Activated CD4-positive, alpha-beta T cell treated with anti-CD3 and anti-CD28 coated beads for 24 hours (primary cell): Measurements from ENCODE around the gene GPR34.
"Not testable (repeated sequence)": the region's sequence is repeated elsewhere in the genome, so short reads cannot be mapped to it uniquely, and the experiment has no call there.

Experiments used
- DNase-seq, 2 donors: peaks; one replicate each; pipeline ENCODE4 v3.0.0-alpha.2; 2020; ENCODE audit warnings: low read depth in 2 of 2

The GPR34 gene, protein sequence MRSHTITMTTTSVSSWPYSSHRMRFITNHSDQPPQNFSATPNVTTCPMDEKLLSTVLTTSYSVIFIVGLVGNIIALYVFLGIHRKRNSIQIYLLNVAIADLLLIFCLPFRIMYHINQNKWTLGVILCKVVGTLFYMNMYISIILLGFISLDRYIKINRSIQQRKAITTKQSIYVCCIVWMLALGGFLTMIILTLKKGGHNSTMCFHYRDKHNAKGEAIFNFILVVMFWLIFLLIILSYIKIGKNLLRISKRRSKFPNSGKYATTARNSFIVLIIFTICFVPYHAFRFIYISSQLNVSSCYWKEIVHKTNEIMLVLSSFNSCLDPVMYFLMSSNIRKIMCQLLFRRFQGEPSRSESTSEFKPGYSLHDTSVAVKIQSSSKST

DNA sequence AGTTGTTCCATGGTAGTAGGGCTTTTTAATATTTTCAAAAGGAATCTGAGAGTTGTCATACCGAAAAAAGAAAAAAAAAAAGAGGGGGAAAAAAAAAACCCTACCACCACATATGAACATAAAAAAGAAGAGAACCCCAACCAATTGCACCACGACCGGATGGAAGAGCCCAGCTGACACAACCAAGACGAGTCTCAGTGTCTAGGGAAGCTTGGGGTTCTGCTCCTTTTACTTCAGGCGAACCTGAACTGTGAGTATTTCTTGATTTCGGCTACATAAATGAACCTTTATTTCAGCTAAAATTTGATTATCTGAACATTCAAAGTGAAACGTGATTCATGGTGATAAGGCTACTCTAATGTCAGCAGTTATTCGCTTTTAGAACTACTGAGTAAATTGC is at the start of gene GPR34:
Gene GPR34, plus strand, starts transcription at position 139 of the 400 bp plus-strand sequence. CDS start 6,661 bp downstream, outside the sequence.
- no peak for DNase-seq

DNA sequence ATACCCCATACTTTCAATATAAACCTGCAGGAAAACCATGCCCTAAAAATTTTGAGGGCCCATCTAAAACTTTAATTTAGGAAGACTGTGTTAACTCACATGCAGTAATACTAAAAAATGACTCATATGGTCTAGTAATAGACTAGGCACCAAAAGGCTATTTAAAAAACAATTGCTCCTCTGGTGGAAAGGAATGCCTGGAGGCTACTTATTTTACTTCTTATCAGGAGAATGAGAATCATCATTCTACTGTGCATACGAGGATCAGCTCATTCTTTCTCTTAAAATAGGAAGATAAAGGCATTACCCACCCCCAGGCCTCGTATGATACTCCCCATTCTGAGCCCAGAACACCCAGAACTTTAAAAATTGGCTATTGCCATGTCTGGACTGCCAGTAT is 42.6 kb upstream of the GPR34 start:
- DNase-seq, result not testable (repeated sequence)

DNA sequence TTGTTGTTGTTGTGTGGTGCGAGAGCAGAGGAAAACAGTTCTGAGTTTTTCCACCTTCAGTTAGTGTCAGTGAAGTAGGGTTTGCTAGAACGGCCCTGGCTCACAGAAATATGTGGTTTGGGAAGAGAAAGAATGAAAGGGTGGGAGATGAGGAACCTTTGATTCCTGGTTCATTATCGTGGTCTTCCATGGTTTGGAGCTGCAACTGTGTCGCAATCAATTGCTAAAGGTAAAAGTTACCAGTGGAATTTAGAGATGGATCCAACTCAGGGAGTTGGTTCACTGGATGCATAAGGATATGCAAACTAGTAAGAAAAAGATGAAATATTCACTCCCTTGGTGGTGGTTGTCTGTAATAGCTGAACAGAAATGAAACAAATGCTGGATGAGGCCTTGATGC is 35.6 kb upstream of the GPR34 start:
- DNase-seq, result no peak

DNA sequence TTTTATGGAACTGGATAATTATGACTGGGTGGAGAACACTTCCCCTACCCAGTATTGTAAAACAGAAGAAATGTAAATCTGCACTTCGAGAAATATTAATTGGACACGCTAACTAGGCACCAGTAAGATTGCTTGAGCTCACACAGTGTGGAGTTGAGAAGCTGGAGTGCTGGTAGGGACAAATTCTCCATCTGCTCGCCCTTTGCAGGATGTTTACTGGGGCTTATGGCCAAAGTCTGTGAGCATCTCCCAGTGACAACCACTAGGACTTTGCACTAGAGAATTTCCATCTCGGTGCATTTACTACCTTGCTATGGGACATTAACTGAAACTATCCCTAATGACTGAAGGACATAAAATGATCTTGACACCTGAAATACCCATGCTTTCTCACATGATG is 33.7 kb upstream of the GPR34 start:
- no peak for DNase-seq

DNA sequence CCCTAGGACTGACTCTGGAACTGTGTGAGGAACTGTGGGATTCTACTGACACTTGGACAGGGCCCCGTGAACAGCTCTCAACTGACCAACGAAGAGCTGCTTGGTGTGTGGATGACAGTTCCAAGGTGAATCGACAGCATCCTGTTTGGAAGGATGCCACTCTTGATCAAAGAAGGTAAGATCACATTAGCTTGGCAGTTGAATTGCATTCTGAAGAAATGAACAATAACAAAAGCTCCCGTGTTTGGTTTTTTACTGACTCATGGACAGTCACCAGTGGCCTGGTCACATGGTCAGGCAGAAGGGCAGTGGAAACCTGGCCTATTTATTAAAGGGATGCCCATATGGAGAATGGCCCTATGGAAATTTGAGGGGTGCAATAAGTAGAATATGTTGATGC is 33.1 kb upstream of the GPR34 start:
- DNase-seq, result no peak

DNA sequence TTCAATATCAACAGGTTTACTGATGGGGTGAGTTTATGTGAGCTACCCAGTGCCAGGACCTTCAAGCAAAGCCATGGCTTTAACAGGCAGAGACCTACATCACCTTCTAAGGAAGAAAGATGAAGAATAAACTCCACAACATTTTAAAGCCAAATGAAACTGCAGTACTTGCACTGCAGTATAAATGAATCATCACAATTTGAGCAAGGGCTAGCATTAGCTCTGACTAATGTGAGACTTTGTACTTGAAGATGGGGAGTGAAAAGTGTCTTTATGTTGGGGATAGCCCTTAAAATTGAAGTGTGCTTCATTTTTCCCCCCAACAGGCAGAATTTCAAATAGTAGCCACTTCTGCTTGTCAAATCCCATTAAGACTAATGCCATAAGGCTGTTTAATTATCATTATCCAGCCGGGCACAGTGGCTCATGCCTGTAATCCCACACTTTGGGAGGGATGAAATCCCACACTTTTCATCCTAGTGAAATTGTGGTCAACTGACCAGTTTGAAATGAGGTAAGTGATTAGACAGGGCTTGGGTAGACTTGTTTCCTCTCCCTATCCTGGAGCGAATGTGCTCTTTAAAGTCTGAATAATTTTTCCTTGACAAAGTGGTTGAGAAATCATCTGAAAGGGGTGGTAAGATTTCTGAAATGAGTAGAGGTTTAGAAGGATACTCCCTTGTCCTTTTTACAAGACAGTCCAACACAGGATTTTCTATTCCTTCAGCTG is 27.2 kb upstream of the GPR34 start:
- no peak for DNase-seq

DNA sequence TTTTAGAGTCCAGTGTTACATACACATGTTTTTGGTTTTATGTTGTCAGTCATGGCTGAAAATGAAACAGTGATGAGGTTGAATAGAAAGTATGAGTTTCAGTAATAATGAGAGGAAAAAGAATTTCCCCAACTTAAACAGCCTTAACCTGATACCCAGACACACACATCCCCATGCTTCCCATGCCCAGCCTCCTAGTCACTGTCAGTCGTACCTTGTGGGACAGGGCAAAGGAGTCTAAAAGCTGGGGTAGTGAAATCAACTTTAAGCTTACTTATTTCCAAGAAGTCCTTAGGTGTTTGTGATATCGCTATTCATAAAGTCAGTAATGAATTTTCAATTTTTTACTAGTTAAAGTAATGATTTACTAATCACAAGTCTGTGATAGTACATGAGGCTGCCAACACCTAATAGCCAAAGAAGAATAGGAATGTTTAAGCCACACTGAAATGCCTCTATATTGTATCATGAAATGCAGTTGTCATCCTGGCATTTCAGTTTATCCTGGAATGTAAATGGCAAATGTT is 24.3 kb upstream of the GPR34 start:
- no peak for DNase-seq

DNA sequence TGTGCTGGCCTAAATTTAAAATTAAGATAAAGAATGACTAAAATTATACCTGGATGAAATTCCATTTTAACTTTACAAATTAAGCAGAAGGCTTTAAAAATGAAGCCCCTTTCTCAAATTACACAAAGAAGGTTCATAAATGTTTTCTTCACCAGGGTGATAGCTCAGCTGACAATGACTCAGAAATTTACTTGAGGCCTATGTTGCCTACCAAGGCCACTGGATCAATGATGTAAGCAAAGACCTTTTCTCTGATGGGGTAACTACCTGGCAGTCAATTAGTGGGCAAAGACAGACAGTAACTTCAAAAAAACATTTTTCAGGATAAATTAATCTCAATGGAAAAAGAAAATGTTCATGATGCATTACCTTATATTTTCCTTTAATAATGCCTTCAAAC is 23.9 kb upstream of the GPR34 start:
- no peak for DNase-seq

DNA sequence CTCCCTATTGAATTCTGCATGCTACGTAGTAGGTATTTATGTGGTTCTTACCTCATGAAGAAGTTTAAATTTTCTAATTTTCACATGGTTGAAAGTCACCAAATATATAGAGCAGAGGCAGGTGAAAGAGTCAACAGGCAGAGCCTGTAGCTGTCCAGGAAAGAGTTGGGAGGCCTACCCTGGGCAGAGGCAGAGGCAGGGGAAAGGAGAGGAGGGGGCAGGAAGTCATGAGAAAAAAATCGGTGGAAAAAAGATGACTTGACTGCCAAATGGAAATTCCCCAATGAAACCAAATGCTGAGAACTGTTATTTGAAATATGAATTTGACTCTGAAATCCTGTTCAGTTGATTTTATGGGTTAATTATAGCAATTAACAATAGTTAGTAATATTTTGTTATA is 23.1 kb upstream of the GPR34 start:
- DNase-seq, result no peak

DNA sequence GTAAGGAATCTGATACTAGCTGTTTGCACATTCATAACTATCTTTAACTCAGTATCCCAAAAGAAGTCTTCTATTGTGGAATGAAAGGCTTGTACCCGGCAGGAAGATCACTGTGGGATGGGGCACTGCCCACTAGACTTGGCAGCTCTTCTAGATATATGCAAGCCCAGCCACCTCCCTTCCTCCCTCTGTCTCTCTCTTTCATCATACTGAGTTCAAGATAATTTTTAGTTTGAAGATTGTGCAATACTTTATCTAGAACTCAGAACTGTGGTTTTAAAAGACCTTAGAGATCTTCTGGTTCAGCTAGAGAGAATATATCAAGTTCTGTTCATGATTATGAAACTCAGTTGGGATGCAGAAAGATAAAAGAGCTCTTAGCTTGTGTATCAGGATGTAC is 22.5 kb upstream of the GPR34 start:
- no peak for DNase-seq

DNA sequence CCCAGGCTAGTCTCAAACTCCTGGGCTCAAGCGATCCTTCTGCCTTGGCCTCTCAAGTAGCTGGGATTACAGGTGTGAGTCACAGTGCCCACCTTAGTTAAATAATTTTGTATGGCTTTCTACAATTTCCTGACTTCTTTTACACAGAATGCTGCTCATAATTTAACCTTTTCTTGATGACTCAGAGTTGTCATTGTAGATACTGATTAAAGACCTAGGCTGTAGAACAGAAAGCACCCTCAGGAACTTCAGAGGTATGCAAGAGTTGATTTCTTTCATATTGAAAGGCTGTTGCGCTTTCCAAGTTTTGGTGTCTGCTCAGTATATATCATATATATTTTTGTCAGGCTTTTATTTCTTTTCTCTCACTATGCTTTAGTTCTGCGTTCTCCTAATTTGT is 21.1 kb upstream of the GPR34 start:
- DNase-seq, result no peak

DNA sequence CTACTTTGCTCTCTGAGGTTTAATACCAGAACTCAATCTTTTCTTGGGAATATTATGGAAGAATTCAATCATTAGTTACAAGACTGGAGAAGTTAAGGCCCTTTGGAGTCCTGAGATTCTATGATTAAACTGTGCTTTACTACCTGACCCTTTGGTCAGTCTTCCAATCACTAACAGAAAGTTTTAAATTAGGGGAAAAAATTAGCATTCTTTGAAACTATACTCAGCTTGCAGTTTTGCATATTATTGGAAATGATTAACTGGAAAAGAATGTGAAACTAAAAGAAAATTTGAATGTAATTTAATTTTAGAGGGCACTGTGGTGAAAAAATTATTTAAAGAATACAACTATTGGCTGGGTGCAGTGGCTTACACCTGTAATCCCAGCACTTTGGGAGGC is 18.7 kb upstream of the GPR34 start:
- DNase-seq, result no peak

DNA sequence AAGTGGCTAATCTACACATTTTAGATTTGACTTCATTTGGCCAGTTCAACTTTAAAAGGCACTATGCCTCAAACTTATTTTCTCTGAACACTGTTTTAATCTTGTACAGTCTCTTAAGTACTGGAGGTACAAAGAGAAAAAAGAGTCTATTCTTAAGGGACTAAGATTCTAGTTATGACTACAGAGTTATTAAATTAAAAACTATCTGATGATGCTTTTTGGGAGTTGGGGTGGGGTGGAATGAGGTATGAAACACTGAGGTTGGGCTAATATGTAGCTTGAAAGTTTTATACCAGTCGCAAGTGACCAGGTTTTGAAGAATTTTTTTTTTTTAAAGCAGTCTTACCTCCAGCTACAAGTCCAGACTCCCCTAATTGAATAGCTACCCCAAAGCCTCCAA is 17.7 kb upstream of the GPR34 start:
- DNase-seq, result no peak

DNA sequence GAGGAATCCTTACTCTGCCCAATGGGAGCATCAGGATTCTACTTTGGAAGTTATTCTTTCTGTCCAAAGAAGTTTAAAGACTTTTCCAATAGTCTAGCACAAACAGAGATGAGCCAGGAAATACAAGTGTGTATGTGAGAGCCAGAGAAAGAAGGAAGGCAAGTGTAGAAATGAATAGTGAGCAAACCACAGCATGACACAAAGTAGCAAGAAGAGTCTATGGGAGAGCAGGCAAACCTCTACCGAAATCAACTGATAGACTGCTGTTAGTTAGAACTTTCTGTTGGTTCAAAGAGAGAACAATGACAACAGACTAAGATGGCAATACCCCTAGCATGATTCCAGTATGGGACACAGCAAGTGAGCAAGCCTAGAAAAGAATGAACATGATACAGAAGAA is 16.1 kb upstream of the GPR34 start:
- no peak for DNase-seq

DNA sequence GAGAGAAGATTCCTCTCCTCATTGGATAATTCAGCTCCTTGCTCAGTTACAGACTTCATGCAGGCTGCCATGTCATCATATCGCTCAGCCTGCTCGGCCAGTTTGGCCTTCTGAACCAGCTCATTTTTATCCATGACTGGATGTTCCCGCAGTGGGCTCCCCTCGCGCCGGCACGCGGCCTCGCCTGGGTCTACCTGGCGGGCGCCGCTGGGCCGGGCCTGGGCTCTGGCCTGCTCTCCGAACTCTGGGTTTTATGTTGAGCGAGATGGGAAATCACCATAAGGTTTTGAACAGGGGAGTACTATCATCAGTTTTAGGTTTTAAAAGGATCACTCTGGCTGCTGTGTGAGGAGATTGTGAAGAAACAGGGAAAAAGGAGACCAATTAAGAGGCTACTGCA is 12.4 kb upstream of the GPR34 start:
- DNase-seq, result not testable (repeated sequence)

DNA sequence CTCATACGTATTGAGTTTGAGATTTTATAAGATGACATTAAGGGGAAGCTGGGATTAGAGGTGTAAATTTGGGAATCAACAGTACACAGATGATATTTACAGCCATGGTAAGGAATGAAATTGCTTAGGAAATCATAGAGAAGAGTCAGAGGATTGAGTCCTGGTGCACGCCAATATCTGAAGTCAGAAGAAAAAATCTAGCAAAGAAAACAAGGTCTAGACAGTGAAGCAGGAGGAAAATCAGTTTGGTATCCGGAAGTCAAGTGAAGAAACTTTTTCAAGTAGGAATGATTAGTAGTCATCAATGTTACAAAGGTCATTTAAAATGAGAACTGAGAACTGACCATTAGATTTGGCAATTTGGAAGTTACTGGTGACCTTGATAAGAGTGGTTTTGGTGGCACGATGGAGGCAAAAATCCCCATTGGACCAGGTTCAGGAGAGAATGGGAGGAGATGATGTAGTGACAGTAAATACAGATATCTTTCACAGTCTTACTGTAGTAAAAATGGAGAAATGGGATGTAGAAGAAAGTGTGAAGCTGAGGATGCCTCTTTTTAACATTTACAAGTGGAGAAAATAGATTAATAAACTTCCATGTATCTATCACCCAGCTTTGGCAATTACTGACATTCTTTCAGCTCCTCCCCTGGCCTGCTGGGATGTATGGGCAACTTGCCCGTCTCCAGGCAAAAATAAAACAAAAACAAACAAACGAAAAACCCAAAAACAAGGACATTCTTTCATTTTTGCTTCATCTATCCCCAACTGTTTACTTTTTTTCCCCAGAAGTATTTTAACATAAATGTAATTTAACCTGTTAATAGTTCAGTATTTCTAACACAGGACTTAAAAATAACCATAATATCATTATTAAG is 11.4 kb upstream of the GPR34 start:
- DNase-seq, result no peak

DNA sequence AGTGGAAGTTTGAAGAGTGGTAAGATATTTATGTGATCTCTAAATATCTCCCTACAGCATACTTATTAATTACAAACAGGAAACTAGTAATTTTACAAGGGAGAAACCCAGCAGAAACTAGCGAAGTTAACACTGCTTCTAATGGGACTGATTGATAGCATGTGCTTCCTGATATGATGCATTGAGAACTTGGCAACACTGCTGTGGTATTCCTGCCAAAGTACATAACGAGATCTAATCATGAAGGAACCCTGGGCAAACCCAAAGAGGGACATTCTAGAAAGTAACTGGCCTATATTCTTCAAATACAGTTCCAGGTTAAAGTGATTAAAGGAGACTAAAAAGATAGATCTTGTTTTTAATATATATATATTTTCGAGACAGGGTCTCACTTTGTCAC is 4.6 kb upstream of the GPR34 start:
- no peak for DNase-seq

DNA sequence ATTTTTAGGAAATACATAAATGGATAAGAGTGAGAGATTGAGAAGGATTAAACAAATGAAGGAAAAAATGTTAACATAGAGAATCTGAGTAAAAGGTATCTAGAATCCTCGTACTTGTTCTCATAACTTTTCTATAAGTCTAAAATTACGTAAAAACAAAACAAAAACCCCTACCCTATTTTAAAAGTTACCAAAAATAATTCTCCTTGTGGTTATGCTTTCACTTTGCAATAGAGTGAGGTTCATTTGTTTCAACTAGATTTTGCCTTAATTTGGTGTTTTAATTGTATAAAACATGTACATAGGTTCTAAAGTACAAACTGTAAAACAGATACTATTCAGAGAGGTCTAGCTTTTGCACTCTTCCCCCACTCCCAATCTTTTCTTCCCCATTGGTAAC is 3.8 kb upstream of the GPR34 start:
- no peak for DNase-seq

DNA sequence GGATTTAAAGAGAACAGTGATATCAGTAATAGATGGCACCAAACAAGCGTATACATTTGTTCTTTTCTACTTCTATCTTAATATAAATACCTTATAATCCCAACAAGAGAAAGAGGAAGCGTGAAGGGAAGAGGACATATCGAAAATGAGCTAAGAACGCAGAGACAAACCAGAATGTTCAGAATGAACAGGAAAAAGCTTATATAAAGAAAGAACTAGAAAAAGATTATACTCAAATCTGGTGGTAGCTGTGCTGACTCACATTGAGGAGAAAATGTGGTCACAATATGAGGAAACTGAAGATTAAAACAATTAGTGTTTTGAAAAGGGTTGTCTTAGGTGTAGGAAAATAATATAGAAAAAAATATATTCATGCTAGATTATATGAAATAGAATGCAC is 2.0 kb upstream of the GPR34 start:
- no peak for DNase-seq

DNA sequence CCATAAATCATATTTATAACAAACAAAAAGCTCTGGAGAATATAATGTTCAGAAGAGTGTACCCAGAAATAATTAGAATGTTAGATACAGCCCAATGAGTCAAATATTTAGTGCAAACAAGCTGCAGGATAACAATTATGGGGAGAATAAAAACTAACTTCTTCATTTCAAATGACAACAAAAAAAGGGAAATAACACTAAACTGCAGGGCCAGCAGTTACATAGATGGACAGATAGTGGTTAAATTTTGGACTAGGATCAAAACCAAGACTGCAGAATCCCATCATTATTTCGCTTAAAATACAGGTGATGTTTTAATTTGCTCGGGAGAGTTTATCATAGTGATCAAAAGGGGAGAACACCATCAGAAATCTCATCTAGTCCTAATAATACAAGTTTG is 617 bp upstream of the GPR34 start:
- DNase-seq, result no peak

DNA sequence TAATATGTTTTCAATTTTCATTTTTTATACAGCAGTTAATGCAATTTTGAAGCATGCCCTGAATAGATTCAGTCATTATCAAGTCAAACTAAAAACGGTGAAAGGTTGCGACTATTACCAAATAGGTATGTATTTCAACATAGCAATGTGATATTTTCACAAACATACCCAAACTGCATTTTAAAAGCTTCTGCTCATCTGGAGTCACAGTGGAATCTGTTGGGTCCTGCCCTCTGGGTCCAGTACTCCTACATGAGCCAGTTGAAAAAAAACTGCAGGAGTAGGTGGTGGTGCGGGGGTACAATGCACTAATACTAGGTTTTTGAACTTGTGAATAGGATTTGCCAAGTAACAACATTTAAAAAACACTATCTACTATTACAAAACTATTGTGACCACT is 938 bp downstream of the GPR34 start:
- DNase-seq, result no peak

DNA sequence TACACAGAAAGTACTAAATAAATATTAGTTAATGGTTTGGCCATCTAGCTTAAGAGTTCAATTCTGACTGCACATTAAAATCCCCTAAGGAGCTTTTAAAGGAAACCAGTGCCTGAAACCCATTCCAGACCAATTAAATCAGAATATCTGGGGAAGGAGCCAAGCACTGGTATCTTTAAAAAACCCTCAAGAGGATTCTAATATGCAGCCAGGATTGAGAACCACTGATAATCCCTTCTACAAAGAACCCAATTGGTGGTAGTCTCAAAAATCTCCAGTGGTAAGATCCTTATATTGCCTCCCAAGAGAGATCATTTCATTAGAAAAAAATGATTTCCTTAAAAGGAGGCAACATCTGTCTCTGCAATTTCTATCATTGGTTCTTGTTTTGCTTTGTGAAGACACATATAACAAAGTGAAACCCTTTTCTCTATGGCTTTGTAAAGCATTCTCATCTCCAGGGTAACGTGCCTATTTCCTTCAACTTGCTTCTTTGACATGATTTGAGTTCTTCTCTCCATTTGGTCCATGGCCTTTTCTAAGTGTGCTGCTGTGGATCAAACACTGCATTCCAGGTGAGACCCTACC is 3.5 kb downstream of the GPR34 start:
- no peak for DNase-seq
